ENCODE data around the gene PCBD1.
A peak's percentile ranks its signal among the peaks of the same experiment; 100 is the strongest.

PCBD1 gene

DNA sequence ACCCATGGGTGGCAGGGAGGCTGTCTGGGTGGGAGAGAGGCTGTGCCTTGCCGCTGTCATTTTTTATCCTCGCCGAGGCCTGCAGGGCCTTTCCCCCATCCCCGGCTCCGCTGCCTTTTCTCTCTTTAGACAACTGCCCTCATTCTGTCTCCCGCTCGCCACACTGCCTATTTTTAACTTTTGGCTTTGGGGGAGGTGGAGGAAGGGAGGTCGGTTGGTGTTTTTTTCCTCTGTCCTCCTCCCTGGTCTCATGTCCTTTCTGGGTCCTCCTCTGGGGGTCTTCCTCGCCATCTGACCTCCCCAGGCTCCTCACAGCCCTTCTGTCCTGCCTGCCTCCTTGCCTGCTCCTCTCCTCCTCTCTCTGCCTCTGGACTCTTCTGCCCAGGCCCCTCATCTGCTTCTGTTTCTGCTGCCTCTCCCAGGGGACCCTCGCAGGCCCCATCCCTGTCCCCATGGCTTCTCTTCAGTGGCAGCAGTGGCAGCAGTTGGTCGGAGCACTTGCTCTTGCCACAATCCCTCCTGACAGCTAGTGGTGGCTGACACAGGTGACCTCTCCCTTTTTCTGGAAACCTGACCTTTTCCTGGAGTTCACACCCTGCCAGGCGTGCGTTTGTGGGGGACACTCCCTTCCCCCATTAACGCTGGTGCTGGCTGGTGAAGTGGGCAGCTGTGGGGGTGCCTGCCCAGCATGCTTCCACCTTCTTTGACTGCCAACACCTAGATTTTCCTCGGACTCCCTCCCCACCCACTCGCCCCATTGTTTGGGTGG is 19.5 kb upstream of the PCBD1 start:
- peak; percentile 9 to 53 for DNase-seq
- Histone ChIP-seq H3K27ac (no peak overlapping the region), H3K36me3 (no peaks in the 10 kb centered on the region), H3K27me3 (peaks cover 0 to 25% of the 10 kb centered on the region in 2 donors), H3K4me1 (no peaks in the 10 kb centered on the region), H3K4me3 (no peak overlapping the region), H3K9me3 (no peaks in the 10 kb centered on the region)
- intact Hi-C loops (cut with DNase I; ENCODE audit: low total_unique reads): no loop called here
- TF ChIP-seq, protein P1, sequence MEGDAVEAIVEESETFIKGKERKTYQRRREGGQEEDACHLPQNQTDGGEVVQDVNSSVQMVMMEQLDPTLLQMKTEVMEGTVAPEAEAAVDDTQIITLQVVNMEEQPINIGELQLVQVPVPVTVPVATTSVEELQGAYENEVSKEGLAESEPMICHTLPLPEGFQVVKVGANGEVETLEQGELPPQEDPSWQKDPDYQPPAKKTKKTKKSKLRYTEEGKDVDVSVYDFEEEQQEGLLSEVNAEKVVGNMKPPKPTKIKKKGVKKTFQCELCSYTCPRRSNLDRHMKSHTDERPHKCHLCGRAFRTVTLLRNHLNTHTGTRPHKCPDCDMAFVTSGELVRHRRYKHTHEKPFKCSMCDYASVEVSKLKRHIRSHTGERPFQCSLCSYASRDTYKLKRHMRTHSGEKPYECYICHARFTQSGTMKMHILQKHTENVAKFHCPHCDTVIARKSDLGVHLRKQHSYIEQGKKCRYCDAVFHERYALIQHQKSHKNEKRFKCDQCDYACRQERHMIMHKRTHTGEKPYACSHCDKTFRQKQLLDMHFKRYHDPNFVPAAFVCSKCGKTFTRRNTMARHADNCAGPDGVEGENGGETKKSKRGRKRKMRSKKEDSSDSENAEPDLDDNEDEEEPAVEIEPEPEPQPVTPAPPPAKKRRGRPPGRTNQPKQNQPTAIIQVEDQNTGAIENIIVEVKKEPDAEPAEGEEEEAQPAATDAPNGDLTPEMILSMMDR (IDR thresholded peaks at IDR 0.05): no peak

DNA sequence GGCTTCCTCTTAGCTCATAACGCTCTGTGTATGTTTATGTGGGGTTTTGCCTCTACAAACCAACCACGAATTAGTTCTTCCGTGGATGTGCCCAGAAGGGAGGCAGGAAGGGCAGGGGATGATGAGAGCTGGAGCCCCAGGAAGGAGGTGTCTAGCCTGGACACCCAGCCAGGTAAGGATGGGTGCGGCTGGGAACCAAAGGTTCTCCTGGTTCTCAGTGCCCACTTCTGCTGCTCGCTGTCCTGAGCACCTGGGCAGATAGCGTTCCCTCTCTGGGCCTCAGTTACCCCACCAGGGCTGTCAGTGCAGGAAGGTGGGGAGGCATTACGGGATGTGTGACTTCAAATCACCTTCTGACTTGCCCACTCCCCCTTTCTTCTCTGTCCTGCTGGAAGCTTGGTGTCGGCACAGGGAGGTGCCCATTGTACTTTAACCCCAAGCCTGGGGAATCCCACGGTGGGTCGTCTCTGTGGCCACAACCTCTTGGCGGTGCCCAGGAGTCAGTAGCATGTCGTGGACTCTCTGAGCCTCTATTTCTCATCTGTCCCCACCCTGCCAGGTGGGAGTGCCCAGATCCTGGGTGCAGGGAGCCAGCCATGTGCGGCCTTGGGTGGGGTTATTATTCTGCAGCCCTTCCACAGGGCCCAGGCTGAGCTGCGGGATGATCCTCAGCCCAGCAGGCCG is 18.7 kb upstream of the PCBD1 start:
- no peaks in the 10 kb centered on the region for H3K36me3 ChIP-seq
- DNase-seq: peak; percentile 5 to 38
- intact Hi-C loops (cut with DNase I; ENCODE audit: low total_unique reads): no loop called here

DNA sequence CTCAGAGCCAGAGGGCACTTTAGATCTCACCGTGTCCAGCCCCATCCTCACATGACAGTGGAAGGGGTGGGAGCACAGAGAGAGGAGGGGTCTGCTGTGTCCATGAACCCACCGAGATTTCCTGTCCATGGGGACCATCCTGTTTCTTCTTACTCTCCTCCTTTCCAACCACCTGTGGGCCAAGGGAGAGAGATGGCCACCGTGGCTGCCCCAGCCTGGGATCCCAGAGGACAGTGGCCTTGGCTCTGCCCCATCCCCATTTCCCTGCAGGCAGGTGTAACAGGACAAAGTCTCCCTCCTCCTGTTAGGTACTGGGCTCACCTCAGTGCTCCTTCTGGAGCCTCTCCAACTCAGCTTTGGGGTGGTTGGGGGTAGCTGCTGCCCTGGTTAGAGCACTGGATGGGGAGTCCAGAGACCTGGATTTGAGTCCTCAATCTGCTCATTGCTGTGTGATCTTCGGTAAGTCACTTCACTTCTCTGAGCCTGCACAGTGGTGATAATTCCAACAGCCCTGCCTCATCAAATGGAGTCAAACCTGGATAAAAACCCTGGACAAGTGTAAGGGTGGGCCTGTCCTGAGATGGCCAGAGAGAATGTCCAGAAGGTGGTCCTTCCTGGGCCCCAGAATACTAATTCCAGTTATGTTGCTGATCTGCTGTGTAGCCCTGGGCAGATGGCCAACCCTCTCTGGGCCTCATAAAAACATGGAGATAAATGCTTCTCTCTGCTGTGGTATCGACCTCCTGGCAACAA is 17.8 kb upstream of the PCBD1 start:
- no peak overlapping the region for H3K4me3 ChIP-seq
- H3K4me1 ChIP-seq: no peaks in the 10 kb centered on the region
- no peaks in the 10 kb centered on the region for H3K9me3 ChIP-seq
- H3K36me3 ChIP-seq: no peaks in the 10 kb centered on the region
- peak in 1 of 2 donors; percentile 12 for DNase-seq
- H3K27me3 ChIP-seq: peaks cover 0 to 29% of the 10 kb centered on the region in 2 donors
- TF ChIP-seq, protein P1 (IDR thresholded peaks at IDR 0.05): no peak
- intact Hi-C loops (cut with DNase I; ENCODE audit: low total_unique reads): no loop called here
- H3K27ac ChIP-seq: no peak overlapping the region

More for the DNA sequence above, 18.7 kb upstream of the PCBD1 start:
- TF ChIP-seq, protein P1 (IDR thresholded peaks at IDR 0.05): no peak
- Histone ChIP-seq H3K4me3 (no peak overlapping the region), H3K27ac (no peak overlapping the region), H3K4me1 (no peaks in the 10 kb centered on the region), H3K27me3 (peaks cover 0 to 26% of the 10 kb centered on the region in 2 donors), H3K9me3 (no peaks in the 10 kb centered on the region)

DNA sequence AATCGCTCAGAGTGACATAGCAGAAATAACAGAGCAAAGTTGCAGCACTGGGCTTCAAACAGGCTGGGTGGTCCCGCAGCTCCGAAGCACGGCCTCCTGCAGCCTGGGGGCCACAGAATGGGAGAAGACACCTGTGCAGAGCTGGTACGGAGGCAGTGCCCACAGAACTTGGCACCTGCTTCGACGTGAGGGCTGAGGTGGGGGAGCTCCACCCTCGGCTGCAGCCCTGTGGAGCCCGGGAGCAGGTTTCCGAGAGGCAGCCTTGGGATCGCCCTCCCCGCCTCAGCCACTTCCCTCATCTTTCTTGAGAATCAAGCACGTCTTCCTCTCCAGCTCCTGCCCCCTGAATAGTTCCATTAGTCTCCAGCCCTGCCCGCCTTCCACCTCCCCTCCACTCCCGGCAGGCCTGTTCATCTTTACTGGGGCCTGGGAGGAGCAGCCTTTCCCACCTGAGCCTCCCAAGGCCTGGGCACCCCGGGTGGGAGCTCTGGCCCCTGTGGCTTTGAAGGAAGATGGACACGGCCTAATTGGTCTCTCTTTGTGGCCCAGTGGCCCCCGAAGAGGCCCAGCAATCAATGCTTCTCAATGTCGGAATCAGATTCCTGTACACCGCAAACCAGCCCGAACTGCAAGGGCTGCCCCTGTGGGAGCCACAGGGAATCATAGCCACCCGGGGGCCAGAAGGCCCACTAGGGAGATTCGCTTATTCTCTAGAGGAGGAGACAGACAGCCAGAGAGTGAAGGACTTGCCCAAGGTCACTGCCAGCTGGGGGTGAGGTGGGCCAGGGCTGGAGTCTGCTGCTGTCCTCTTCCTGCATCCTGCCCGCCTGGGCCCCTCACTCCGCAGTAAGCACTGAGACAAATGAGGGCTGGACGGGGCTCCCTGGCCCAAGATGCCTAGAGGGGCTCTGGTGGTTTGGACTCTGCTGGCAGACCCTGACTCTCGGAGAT is 17.0 kb upstream of the PCBD1 start:
- DNase-seq: no peak

More for the DNA sequence above, 17.0 kb upstream of the PCBD1 start:
- no peak overlapping the region for H3K27ac ChIP-seq
- peaks cover 0 to 25% of the 10 kb centered on the region in 2 donors for H3K27me3 ChIP-seq
- H3K4me1 ChIP-seq: no peaks in the 10 kb centered on the region
- intact Hi-C loops (cut with DNase I; ENCODE audit: low total_unique reads): no loop called here
- TF ChIP-seq, protein P1 (IDR thresholded peaks at IDR 0.05): no peak
- no peaks in the 10 kb centered on the region for H3K36me3 ChIP-seq
- no peak overlapping the region for H3K4me3 ChIP-seq
- H3K9me3 ChIP-seq: no peaks in the 10 kb centered on the region
